ENCODE measurements around the gene LIPC. TPM values are rescaled to one million over a fixed set of nuclear protein-coding genes. Genes with fewer than 3 reads are reported as not detected.

Gene LIPC
- total and polyA plus RNA-seq, 2 donors (not counting 3 experiments of a cell fraction or from before 2014, with no cell fraction given) = not detected

DNA sequence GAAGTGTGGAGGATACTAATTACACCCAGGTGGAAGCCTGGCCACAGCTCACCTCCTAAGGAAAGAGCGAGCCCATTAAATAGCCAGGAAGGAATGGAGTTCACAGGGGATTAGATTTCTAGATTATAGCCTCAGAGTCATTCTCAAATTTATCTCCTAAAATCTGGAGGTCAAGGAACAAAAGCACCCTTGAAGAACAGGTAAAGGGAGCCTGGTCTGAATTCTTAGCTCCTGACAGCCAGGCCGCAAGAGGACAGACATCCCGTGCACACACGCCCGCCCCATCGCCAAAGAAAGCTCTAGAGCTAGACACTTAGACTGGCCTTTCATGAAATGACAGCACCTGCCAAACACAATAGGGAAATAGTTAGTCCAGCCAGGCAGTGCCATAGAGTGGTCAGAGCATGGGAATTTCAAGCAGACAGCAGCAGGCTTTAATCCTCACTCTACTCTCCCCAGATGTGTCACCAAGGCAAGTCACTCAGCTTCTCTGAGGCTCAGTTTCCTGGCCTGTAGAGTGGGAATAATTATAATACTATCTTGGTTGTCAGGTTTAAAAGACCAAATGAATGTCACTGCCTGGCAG, 59.2 kb downstream of the LIPC start:
- Histone ChIP-seq H3K9me1 (replicated peaks; ENCODE audit: control insufficient read depth, extremely low read depth, insufficient read depth, low read length) (no peaks in the 10 kb centered on the region), H3K9ac (replicated peaks; ENCODE audit: extremely low read depth, insufficient read depth, low read length) (no peak overlapping the region), H3K4me1 (ENCODE audit: control insufficient read depth, extremely low read depth, insufficient read depth, low read length) (no peaks in the 10 kb centered on the region), H4K20me1 (replicated peaks; ENCODE audit: control insufficient read depth, extremely low read depth, insufficient read depth, low read length) (no peaks in the 10 kb centered on the region), H2AFZ (ENCODE audit: low read depth, low read length) (no peak overlapping the region), H3K27me3 (ENCODE audit: control insufficient read depth in 2 of 2, insufficient read depth in 2 of 2, low read length in 2 of 2) (peaks cover 0 to 3% of the 10 kb centered on the region in 2 experiments), H3K36me3 (ENCODE audit: control insufficient read depth in 2 of 2, extremely low read depth in 1 of 2, insufficient read depth in 2 of 2, low read length in 2 of 2) (no peaks in the 10 kb centered on the region), H3K79me2 (ENCODE audit: control insufficient read depth, insufficient read depth, low read length) (no peaks in the 10 kb centered on the region), H3K9me3 (replicated peaks; ENCODE audit: control insufficient read depth, insufficient read depth, low read length) (no peaks in the 10 kb centered on the region), H3K4me3 (replicated peaks in 1 of 3; ENCODE audit: insufficient read depth in 1 of 3, low read depth in 1 of 3, low read length in 3 of 3) (no peak overlapping the region), H3K27ac (ENCODE audit: insufficient read depth, low read depth, low read length) (no peak overlapping the region), H3K4me2 (ENCODE audit: insufficient read depth, low read length) (no peak overlapping the region)
- TF ChIP-seq, protein P1, sequence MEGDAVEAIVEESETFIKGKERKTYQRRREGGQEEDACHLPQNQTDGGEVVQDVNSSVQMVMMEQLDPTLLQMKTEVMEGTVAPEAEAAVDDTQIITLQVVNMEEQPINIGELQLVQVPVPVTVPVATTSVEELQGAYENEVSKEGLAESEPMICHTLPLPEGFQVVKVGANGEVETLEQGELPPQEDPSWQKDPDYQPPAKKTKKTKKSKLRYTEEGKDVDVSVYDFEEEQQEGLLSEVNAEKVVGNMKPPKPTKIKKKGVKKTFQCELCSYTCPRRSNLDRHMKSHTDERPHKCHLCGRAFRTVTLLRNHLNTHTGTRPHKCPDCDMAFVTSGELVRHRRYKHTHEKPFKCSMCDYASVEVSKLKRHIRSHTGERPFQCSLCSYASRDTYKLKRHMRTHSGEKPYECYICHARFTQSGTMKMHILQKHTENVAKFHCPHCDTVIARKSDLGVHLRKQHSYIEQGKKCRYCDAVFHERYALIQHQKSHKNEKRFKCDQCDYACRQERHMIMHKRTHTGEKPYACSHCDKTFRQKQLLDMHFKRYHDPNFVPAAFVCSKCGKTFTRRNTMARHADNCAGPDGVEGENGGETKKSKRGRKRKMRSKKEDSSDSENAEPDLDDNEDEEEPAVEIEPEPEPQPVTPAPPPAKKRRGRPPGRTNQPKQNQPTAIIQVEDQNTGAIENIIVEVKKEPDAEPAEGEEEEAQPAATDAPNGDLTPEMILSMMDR (IDR thresholded peaks at IDR 0.05; ENCODE audit: extremely low read depth in 1 of 2, insufficient read depth in 1 of 2, low read depth in 1 of 2, low read length in 2 of 2) = no peak
- no peak for TF ChIP-seq FOS (IDR thresholded peaks at IDR 0.05; ENCODE audit: borderline replicate concordance, insufficient read depth, low read length)
- TF ChIP-seq EZH2 (IDR thresholded peaks at IDR 0.05; ENCODE audit: borderline replicate concordance, low read depth, low read length, severe bottlenecking) = no peak
- TF ChIP-seq GATA2 (IDR thresholded peaks at IDR 0.05; ENCODE audit: insufficient read depth, insufficient read length, low read depth, low read length) = no peak
- TF ChIP-seq MAX (IDR thresholded peaks at IDR 0.05; ENCODE audit: insufficient read depth, insufficient read length) = no peak
- no peak for TF ChIP-seq MYC (IDR thresholded peaks at IDR 0.05; ENCODE audit: low read depth, low read length)
- no peak for TF ChIP-seq POLR2AphosphoS5 (IDR thresholded peaks at IDR 0.05; ENCODE audit: insufficient read depth, low read depth, low read length)
- no peak for TF ChIP-seq JUN (IDR thresholded peaks at IDR 0.05; ENCODE audit: borderline replicate concordance, insufficient read depth, insufficient read length, low read depth)
- no peak for TF ChIP-seq POLR2A (IDR thresholded peaks at IDR 0.05; ENCODE audit: low read depth, low read length)
- BruUV-seq (replicated peaks) = no TSS peak
- ChIA-PET CTCF (interaction anchor here (1.8 kb wide), 1 partner anchor 32 kb away, joined by 4 read pairs; no protein-coding TSS in a partner anchor), POLR2A (no interaction called here)
- DNase-seq (ENCODE audit: low read depth, low spot score) = no peak
- dilution Hi-C loops (cut with MboI; ENCODE audit: extremely low pct_ligation_motif_present, low sequenced_read_pairs) (no loop called here), intact Hi-C loops (cut with micrococcal nuclease) (no loop called here)
- no peak for FAIRE-seq

All from endothelial cell of umbilical vein (primary cell).